NCI-H510A treated with DMSO at 0.1 percent for 48 hours (cell line): ENCODE results near the gene STAM2.
"Not testable (repeated sequence)": the region's sequence is repeated elsewhere in the genome, so short reads cannot be mapped to it uniquely, and the experiment has no call there.

ENCODE experiments used
- DNase-seq: peaks from one replicate; lab custom pipeline; 2025; lab: John Stamatoyannopoulos, UW

Gene STAM2

GRCh38 chr2:152175368-152176112, at the start of gene STAM2:
Gene STAM2, minus strand, starts transcription at chr2:152175763. Its CDS starts 121 bp downstream, at chr2:152175642.
- peak; percentile 82 for DNase-seq

DNA sequence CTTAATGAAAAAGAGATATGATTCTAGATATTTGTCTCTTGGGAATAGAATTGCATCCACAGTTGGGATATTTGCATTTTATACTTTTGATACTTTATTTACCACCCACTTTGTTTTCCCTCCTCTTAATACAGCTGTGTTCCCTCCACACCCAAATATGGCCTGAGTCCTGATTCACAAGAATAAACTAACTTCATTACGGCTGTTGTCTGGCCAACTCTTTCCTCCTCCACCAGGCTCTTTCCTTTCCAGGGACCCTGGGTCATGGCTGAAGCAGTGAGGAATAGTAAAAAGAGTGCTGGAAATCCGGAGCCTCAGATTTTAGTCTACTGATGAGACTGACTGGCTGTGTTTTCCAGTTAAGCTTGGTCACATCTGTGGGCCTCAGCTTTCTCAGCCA, 48.4 kb upstream of the STAM2 start:
- no peak for DNase-seq

GRCh38 chr2:152222975-152223637, 47.5 kb upstream of the STAM2 start:
- no peak for DNase-seq

GRCh38 chr2:152221839-152222238, 46.3 kb upstream of the STAM2 start:
- DNase-seq: no peak

- DNase-seq: no peak
Observed at GRCh38 chr2:152219077-152219828, 43.7 kb upstream of the STAM2 start.

DNA sequence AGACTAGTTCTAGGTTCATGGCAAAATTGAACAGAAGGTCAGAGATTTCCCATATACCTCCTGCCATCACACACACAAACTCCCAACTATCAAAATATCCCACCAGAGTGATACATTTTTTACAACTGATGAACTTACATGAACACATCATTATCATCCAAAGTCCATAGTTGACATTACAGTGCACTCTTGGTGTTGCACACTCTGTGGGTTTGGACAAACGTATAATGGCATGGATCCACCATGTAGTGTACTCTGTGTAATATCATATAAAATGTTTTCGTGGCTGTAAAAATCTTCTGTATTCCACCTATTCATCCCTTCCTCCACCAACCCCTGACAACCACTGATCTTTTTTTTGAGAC, 25.9 kb upstream of the STAM2 start:
- no peak for DNase-seq

DNA sequence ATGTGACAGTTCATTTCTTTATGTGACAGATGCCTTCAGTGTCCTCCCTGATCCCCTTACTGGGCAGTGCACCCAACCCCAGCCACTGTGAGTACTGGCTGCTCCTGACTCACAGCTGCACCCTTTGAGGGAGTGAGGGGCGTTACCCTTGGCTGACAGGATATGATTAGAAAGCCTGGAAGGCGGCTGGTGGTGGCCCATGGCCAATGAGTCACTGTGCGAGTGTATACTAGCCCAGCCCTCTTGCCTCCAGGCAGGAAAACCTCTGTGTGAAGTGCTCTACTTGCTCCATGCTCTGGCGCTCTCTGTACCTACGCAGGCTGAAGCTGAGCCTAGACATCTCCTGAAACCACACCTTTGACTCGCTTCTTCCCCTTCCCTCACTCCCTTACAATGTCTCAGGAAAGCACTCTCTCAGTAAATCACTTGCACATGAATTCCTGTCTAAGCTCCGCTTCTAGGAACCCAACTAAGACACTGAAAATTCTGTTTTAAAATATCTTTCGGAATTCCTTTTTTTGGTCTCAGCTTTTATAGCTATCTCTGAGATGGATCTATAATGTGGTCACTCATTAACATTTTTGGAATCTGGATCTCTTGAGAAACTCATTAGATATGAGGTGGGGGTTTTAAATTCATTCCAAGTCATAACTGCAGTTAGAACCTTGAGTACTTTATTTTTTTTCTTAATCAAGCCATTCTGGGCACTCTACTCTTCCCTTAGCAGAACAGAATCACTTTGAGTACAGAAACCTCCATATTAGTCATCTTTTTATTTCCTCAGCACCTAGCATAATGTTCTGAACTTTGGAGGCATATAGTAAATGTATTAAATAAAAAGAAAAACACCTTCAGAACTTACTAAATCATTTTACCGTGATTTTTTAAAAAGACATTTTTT, 25.3 kb upstream of the STAM2 start:
- no peak for DNase-seq

DNA sequence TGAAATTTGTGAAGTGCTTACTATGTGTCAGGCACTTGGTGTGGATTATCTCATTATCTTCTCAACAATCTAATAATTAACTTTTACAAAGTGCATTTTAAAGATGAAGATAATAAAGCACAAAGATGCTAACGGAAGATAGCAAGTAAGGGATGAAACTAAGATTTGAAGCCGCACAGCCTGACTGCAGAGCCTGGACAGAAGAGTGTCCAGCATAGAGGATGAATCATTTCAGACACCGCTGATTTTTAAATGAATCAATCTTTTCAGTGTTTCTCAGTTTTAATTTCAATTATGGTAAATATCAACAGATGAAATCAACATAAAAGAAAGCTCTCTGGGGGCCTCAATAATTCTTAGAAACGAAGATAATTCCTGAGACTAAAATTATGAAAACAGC, 24.5 kb upstream of the STAM2 start:
- DNase-seq: no peak

GRCh38 chr2:152198499-152198898, 22.9 kb upstream of the STAM2 start:
- DNase-seq: no peak

- not testable (repeated sequence) for DNase-seq
Observed at GRCh38 chr2:152197508-152198284, 22.1 kb upstream of the STAM2 start.

GRCh38 chr2:152189622-152190495, 14.3 kb upstream of the STAM2 start:
- DNase-seq: peak; percentile 13

DNA sequence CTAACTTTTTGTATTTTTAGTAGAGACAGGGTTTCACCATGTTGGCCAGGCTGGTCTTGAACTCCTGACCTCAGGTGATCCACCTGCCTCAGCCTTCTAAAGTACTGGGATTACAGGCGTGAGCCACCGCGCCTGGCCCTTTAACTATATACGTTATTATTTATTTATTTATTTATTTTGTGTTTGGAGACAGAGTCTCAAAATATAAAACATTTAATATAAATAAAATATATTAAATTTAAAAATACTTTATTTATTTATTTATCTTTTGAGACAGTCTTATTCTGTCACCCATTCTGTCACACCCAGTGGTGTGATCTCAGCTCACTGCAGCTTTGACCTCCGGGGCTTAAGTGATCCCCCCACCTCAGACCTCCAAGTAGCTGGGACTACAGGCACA, 11.2 kb upstream of the STAM2 start:
- DNase-seq: not testable (repeated sequence)

DNA sequence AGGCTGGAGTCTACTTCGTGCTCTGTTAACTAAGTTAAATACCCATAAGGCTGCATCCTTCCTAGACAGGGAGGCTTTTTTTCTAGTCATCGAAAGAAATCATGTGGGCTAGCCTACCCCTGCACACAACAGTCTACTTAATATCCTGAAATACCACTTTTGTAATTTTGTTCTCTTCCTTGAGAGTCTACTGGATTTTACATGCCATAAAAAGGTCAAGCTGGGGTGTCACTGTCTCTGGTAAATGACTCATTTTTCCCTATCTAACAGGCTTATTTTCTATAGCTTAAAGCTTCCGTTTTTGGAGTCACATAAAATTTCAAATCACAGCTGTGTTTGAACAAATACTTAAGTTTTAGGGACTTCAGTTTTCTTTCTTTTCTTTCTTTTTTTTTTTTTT, 10.7 kb upstream of the STAM2 start:
- no peak for DNase-seq

- no peak for DNase-seq
Observed at GRCh38 chr2:152183401-152184073, 8.0 kb upstream of the STAM2 start.

GRCh38 chr2:152177667-152178066, 2.1 kb upstream of the STAM2 start:
- DNase-seq: not testable (repeated sequence)

DNA sequence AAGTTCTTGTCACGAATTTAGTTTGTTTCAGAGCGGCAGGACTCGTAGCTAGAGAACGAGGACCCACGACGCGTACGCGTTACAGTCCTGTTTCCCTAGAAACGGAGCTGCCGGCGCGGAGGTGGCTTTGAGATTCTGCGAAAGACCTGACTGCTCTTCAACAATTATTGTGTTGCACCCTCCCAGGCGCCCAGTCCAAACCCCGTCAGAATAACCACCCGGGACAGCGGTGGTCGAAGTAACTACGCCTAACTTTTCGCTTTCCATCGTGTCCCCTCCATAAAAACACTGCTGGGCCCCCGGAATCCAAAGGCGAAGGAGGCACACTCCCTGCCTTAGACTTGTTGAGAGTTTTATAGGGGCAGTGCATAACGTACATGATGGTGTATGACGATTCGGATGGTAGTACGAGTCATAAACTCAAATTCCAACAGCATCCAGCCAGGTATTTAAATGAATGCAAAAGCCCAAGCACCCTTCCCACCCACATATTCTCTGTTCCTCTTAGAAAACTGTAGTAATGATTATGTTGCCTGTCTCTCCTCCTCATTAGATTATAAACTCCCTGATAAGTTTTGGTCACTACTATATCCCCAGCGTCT, 651 bp upstream of the STAM2 start:
- no peak for DNase-seq

- DNase-seq: no peak
Observed at GRCh38 chr2:152175012-152175367, 573 bp downstream of the STAM2 start.

- no peak for DNase-seq
Observed at GRCh38 chr2:152174574-152174973, 989 bp downstream of the STAM2 start.

- DNase-seq: no peak
Observed at GRCh38 chr2:152173831-152174230, 1.7 kb downstream of the STAM2 start.
